H7 (cell line): Measurements from ENCODE around the gene JDP2. TPM values are rescaled to one million over a fixed set of nuclear protein-coding genes. Genes with fewer than 3 reads are reported as not detected.
A peak's percentile ranks its signal among the peaks of the same experiment; 100 is the strongest.

Experiments used
- DNase-seq: peaks from one replicate; pipeline ENCODE4 v3.0.0; 2012
- H3K27me3 ChIP-seq: 2 replicates; pipeline ENCODE4 v1.6.0; 2011; ENCODE audit warnings: mild to moderate bottlenecking, low read length; ENCODE audit not compliant: control insufficient read depth, insufficient read depth
- H3K36me3 ChIP-seq: replicated peaks from 2 replicates; pipeline ENCODE4 v1.5.1; 2011; ENCODE audit warnings: low read length; ENCODE audit not compliant: control insufficient read depth, insufficient read depth
- H3K4me3 ChIP-seq: 2 replicates; pipeline ENCODE4 v1.5.1; 2011; ENCODE audit warnings: low read depth, mild to moderate bottlenecking, control low read depth, low read length, moderate library complexity; ENCODE audit not compliant: insufficient read depth
- total RNA-seq: library from RNA; depleted of rRNA; stranded (reverse); fragments of >200 nt; shearing (Covaris generic); gene quantifications from 2 replicates; pipeline ENCODE4 v1.2.3, GENCODE V29; 2014

JDP2 gene
- total RNA-seq, 1 experiment from 2014 or later = 37.9 TPM

DNA sequence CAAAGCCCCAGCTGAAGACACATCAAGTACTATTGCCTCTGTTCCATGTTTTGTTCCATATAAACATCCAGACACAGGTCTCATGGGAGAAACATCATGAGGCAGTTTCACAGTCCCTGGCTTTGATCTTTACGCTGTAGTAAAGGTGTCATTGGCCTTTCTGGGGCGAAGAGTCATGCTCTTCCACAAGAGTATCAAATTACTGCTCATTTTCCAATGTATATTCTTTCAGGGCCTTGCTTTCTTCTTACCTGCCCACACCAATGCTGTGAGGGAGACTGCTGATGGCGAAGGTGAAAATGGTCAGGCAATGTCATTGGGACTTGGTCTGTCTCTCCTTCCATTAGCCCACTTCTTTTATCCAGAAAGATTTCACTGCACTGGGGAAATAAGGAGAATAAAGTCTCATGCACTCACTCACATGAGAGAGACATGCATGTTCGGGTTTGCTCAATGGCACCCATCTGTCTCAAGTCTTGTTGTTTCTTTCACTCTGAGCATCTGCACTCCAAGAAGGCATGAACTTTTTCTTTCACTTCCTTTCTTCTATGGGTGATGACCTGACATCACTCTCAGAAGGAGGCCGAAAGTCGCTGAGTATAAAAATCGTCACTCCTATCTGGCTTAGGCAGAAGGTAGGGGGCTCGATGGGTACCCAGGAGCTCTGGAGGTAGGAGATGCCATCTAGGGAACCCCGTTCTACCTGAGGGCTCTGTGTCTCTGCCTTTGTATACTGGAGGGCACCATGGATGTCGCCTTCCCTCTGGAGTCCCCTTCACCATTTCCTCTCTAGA, 1.3 kb upstream of the JDP2 start:
- H3K36me3 ChIP-seq = no peaks in the 10 kb centered on the region; the same call in 1 of the 2 replicates
- DNase-seq = no peak
- H3K27me3 ChIP-seq = peaks cover 17% of the 10 kb centered on the region
- H3K4me3 ChIP-seq = peak overlapping the region; percentile 82; the same call in 1 of the 2 replicates

DNA sequence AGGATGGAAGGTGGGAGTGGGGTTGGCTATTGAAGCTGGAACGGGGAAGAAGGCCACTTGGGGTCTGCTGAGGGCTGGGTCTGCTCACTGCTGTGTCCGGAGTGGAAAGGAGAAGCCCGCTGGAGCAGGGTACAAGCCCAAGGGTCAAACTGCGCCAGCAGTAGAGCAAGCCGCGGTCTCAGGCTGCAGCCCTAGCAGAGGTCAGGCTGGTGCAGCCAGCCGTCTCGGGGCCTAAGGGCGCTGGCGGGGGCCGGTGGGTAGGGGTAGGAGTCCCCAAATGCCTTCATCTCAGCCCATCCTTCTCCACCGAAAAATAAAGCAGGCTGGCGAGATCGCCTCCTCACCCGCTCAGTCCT, 718 bp upstream of the JDP2 start:
- Histone ChIP-seq H3K4me3 (peak overlapping the region; percentile 82), H3K27me3 (peaks cover 17% of the 10 kb centered on the region), H3K36me3 (peaks cover 5% of the 10 kb centered on the region)
- no peak for DNase-seq

DNA sequence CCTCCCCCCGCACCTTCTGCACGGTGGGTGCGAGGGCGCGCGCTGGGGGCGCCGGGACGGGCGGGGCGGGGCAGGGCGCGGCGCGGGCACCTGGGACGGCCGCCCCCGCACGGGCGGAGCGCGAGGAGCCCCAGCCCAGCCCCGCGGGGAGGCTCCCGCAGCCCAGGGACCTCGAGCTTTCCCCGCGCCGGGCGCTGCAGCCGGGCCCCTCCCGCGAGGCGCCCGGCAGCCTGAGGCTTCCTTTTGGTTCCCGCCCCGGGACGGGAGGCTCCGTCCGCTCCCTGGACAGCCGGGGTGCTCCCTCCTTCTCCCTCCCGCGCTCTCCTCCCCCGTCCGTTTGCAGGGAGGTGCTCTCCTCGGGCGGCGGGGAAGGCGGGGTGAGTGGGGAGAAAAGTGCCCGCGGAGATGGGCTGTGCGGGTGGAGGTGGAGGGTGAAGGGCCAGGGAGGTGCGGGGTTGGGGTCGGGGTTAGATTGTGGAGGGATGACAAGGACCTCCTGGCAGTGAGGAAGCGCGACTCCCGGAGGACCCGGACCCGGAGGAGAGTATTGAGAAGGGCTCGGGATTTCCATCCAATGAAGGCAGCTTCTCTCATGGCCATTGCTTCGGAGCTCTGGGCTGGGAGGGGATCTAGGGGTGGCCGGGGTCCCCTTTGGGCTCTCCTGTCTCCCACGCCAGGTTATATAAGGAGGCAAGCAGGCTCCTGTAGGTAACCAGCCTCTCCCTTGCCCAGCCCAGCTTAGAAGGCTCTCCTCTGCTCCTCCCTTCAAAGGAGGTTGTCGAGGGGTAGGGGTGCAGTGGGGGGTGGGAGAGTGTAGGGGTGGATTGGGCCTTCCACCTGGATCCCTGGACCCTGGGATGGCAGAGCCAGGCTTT, 645 bp downstream of the JDP2 start:
- H3K4me3 ChIP-seq = peak overlapping the region; percentile 82
- peak; percentile 79 for DNase-seq
- peaks cover 17% of the 10 kb centered on the region for H3K27me3 ChIP-seq
- peaks cover 8% of the 10 kb centered on the region for H3K36me3 ChIP-seq

DNA sequence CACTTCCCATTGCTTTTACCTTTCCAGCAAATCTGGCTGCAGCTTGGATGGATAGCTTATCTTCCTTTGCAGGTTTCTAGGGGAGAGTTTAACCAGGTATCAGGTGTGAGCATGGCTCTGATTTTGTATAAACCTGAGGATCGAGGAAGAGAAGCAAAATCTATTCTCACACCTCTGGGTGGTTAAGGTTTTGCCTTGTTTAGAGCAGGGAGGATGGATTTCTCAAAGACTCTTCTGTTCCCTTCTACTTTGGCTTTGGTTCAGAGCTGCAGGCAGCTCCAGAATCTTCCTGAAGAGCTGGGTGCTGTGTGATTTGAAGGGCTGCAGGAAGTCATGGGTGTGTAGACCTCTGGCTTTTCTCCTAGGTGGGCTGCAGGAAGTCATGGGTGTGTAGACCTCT, 1.7 kb downstream of the JDP2 start:
- peaks cover 16% of the 10 kb centered on the region for H3K36me3 ChIP-seq
- DNase-seq = peak; percentile 31
- H3K4me3 ChIP-seq = no peak overlapping the region
- H3K27me3 ChIP-seq = peaks cover 17% of the 10 kb centered on the region

DNA sequence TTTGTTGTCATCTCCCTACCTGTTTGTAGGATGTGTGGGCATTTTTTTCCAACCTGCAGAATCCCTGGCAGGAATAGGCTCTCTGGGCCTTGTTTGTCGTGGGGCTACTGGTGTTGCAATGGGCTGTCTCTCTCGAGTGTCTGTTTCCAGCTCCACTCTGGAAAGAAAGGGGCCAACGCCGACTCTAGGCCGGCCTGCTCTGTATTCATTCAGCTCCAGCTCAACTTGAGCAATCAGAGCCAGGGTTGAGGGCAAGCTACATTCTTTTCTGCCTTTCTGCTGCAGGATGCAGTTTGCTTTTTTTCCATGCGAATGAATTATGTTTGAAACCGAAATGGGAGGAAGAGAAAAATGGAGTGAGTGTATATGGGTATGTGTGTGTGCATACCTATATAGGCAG, 2.3 kb downstream of the JDP2 start:
- no peak for DNase-seq
- Histone ChIP-seq H3K36me3 (peaks cover 20% of the 10 kb centered on the region), H3K27me3 (peaks cover 17% of the 10 kb centered on the region), H3K4me3 (no peak overlapping the region)

DNA sequence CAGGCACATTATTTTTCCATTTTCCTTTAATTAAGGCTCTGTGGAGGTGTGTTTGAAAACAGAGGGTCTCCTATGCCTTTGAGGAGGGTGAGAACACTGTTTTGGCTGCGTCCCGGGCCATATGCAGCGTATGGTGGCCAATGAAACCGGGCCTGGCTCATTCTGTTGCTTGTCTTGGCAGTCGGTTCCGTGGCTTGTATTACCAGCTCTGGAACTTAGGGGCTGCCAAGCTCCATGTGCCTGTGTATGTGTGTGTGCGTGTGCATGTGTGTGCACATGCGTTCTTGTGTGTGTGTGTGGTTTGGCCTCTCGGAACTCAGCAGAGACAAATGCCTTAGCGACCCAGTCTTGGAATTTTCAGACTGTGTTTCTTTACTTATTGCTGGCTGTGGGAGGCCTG, 2.7 kb downstream of the JDP2 start:
- Histone ChIP-seq H3K4me3 (no peak overlapping the region), H3K36me3 (peaks cover 20% of the 10 kb centered on the region), H3K27me3 (peaks cover 17% of the 10 kb centered on the region)
- DNase-seq = no peak

DNA sequence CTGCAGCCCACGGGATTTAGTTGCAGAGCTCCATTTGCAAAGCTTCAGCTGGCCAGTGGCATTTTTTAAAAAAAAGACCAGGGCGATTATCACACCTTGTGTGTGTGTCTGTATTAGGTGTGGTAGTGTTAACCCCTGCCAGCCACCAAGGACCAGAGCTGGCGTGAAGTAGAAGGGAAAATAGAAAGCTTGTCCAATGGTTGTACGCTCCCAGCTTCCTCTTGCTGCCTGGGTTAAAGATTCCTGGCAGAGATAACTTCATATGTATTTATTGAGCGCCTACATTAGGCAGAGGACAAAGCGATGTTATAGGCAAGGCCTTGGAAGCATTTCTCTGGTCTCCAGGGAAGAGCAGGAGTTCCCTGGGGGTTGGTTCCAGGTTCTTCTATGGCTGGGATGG, 3.2 kb downstream of the JDP2 start:
- H3K36me3 ChIP-seq = peaks cover 20% of the 10 kb centered on the region
- no peak overlapping the region for H3K4me3 ChIP-seq
- DNase-seq = no peak
- H3K27me3 ChIP-seq = peaks cover 17% of the 10 kb centered on the region

DNA sequence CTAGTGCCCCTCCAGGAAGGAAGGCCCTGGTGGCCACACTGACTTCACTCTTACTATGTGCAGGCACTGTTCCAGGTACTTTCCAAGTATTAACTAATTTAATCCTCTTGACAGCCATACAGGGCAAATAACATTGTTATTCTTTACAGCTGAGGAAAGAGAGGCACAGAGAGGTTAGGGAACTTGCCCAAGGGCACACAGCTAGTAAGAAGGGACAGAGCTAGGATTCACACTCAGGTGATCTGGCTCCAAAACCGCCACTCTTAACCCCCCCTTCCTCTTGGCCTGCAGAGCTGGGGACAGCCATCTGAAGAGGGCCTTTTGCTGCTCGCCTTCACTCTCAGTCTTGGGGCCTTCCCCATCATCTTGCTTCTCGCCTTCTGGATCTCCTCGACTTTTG, 4.0 kb downstream of the JDP2 start:
- Histone ChIP-seq H3K36me3 (peaks cover 24% of the 10 kb centered on the region), H3K27me3 (peaks cover 11% of the 10 kb centered on the region), H3K4me3 (no peak overlapping the region)
- DNase-seq = no peak

DNA sequence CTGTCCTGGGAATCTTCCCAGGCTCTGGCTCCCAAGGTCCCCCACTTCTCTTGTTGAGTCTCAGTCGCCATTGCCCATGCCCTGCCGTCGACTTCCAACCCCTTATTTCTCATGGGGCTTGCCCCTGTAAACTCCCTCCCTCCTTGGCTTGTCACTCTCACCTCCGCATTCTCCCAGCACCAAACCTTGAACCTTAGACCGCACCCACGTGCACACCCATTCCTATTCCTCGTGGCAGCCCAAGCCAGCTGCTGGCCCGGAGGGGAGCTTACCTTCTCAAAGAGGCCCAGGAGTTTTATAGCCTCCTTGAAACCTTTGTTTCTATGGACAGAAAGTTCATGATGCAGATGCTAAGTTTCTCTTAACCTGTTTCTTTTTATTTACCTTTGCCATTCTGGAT, 4.6 kb downstream of the JDP2 start:
- no peak for DNase-seq
- Histone ChIP-seq H3K4me3 (no peak overlapping the region), H3K36me3 (peaks cover 27% of the 10 kb centered on the region), H3K27me3 (peaks cover 6% of the 10 kb centered on the region)

DNA sequence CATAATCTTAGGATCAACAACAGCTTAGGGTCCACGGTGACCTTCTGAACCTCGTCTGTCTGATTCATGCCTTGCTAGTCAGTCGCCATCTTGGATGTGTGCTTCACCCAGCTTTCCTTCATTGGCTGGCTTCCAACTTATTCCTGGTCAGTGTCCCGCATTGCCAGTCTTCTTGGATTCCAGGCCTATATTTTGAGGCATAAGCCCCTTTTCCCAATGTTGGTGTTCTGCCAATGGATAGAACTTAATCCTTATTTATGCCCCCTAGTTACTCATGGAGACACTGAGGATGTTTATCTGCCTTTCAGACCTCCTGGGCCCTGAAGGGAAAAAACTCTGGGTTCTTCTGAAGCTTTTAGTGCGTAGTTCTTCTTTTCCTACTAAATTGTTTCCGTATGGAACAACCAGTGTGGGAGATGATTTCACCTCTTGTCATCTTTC, 5.8 kb downstream of the JDP2 start:
- H3K4me3 ChIP-seq = no peak overlapping the region
- H3K27me3 ChIP-seq = peaks cover 2% of the 10 kb centered on the region; the same call in 1 of the 2 replicates
- peaks cover 35% of the 10 kb centered on the region for H3K36me3 ChIP-seq
- no peak for DNase-seq

DNA sequence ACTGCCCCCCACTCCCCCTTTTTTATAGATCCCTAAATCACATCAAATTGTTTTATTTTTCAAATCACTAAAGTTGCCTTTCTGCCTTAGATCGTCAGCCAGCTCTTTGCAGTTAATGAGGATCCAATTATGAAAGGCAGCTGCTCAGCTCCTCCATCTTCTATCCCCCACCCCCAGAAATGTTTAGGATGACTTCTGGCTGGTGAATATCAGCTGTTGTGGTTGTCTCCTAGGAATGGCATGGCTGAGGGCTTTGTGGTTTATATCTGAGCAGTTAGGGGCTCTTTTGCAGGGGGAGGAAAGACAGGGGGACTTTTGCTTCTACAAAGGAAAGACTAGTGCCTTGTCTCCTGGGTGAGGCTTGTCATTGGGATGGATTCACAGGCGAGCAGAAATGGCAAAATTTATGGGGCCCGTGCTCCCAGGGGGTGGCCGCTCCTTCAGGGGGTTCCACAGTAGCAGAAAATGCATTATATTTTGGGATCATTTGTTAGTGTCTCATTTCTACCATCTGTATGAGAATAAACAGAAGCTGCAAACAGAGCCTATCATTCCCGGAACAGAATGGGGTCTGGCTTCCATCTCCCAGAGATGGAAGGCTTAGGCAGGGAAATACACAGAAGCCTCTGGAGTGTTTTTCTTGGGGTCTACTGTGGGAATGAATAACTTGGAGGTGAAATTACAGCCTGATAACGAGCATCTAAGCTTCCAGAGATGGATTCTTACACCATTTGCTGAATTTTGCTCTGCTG, 6.5 kb downstream of the JDP2 start:
- Histone ChIP-seq H3K36me3 (peaks cover 37% of the 10 kb centered on the region), H3K4me3 (no peak overlapping the region), H3K27me3 (no peaks in the 10 kb centered on the region)
- DNase-seq = no peak

DNA sequence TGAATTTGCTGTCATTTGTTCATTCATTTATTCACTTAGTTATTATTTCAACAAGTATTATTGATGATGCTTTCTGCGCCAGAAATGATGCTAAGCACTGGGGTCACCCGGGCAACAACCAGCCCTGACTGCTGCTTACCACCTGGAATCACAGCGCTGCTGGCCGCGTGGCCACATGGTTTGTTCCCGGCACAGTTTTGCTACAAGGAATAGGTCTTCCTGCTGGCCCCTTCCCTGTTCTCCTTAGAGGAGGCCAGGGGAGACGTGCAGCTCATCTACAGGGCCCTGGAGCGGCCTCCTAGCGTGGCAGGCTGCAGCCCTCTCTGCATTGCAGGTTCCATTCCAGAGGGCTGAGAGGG, 7.0 kb downstream of the JDP2 start:
- H3K36me3 ChIP-seq = peaks cover 41% of the 10 kb centered on the region
- H3K4me3 ChIP-seq = no peak overlapping the region
- no peak for DNase-seq
- H3K27me3 ChIP-seq = no peaks in the 10 kb centered on the region

DNA sequence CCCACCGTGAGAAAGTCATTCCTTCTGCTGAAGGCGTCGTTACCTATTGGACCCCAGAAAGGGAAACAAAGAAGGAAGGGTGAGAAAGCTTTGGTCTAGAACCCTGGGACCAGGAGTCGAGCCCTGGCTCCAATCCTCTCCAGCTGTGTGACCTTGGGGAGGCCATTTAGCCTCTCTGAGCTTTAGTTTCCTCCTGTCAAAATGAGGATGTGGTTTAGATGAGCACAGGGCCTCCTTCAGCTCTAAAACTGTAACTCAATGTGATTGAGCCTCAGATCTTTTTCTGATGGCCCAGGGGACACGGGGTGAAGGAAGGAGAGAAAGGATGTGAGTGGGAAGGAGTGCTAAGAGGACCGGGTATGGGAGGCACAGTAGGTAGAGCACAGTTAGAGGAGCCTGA, 7.7 kb downstream of the JDP2 start:
- peaks cover 41% of the 10 kb centered on the region for H3K36me3 ChIP-seq
- no peaks in the 10 kb centered on the region for H3K27me3 ChIP-seq
- H3K4me3 ChIP-seq = no peak overlapping the region
- DNase-seq = no peak

DNA sequence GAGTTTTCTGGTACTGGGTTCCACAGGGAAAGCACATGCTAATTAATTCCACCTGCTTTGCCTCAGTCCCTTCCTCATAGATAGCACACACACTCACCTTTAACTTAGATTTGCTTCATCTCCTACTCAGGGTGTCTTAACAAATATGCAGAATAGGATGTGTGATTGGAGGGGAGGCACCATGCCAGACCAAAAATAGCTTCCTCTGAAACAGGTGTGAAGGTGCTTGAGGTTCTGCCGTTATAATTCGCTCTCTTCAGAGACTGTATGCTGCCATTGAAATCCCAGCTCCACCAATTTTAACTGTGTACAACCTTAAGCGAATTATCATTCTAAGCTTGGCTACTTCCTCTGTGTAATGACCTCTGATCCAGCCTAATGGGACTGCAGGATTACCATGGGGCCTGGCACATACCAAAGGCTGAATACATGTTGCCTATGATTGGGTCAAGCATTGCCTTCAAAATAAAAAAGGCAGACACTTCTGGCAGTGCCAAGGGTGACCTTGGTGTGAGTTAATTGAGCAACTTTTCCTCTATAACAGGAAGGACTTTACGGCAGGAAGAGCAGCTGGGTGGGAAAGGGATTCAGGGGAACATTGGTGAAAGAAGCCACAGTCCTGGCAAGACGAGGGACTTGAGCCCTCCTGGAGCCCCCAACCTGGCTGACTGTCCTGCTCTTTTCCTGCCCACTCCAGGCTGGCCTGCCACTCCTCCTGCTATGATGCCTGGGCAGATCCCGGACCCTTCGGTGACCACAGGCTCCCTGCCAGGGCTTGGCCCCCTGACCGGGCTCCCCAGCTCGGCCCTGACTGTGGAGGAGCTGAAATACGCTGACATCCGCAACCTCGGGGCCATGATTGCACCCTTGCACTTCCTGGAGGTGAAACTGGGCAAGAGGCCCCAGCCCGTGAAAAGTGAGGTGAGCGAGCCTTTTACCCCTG, 9.7 kb downstream of the JDP2 start:
- Histone ChIP-seq H3K27me3 (no peaks in the 10 kb centered on the region), H3K4me3 (no peak overlapping the region), H3K36me3 (peaks cover 37% of the 10 kb centered on the region)
- no peak for DNase-seq
